22Rv1 (cell line): ENCODE results near the gene ATP11A.

ENCODE experiments used
- CTCF ChIP-seq: fragments of 450-650 bp; IDR thresholded peaks from 2 replicates; pipeline ENCODE4 v1.5.1; 2017; ENCODE audit warnings: mild to moderate bottlenecking
- ZFX ChIP-seq: fragments of 450-650 bp; IDR thresholded peaks from 2 replicates; pipeline ENCODE4 v1.6.1; 2017; ENCODE audit warnings: antibody characterized with exemption, borderline replicate concordance

GRCh38 chr13:112737294-112737693 is 47.5 kb downstream of the ATP11A start:
- no peak for TF ChIP-seq CTCF
- no peak for TF ChIP-seq ZFX
